Smooth muscle cell (in vitro differentiated cells): ENCODE results near the gene MYO5B. TPM values are rescaled to one million over a fixed set of nuclear protein-coding genes. Genes with fewer than 3 reads are reported as not detected.

Source experiments
- DNase-seq: peaks from one replicate; lab custom pipeline; 2025; ENCODE audit not compliant: unreplicated experiment; lab: John Stamatoyannopoulos, UW
- H2AFZ ChIP-seq: fragments of 200-600 bp; sonication (generic); 2 replicates; pipeline ENCODE4 v1.6.0; 2016; ENCODE audit warnings: antibody characterized with exemption, low read depth, mild to moderate bottlenecking
- H3F3A ChIP-seq: fragments of 200-600 bp; sonication (generic); 2 replicates; pipeline ENCODE4 v1.6.0; 2017; ENCODE audit warnings: antibody characterized with exemption, low read depth
- H3K27ac ChIP-seq: fragments of 200-600 bp; sonication (generic); 2 replicates; pipeline ENCODE4 v1.5.1; 2016; ENCODE audit warnings: low read depth, mild to moderate bottlenecking
- H3K27me3 ChIP-seq: fragments of 200-600 bp; sonication (generic); 2 replicates; pipeline ENCODE4 v1.6.1; 2016; ENCODE audit warnings: low read depth, mild to moderate bottlenecking
- H3K36me3 ChIP-seq: fragments of 200-600 bp; sonication (generic); 2 replicates; pipeline ENCODE4 v1.5.1; 2016; ENCODE audit warnings: low read depth
- H3K4me1 ChIP-seq: fragments of 200-600 bp; sonication (generic); 2 replicates; pipeline ENCODE4 v1.5.1; 2016; ENCODE audit warnings: low read depth
- H3K4me2 ChIP-seq: fragments of 200-600 bp; sonication (generic); 2 replicates; pipeline ENCODE4 v1.6.0; 2016; ENCODE audit warnings: mild to moderate bottlenecking
- H3K4me3 ChIP-seq: fragments of 200-600 bp; sonication (generic); 2 replicates; pipeline ENCODE4 v1.5.1; 2016; ENCODE audit warnings: mild to moderate bottlenecking
- H3K79me2 ChIP-seq: fragments of 200-600 bp; sonication (generic); 2 replicates; pipeline ENCODE4 v1.6.0; 2016; ENCODE audit warnings: low read depth, mild to moderate bottlenecking
- H3K9ac ChIP-seq: fragments of 200-600 bp; sonication (generic); 2 replicates; pipeline ENCODE4 v1.6.0; 2016; ENCODE audit warnings: low read depth
- H3K9me3 ChIP-seq: fragments of 200-600 bp; sonication (generic); replicated peaks from 2 replicates; pipeline ENCODE4 v1.5.1; 2016; ENCODE audit warnings: low read depth
- H4K20me1 ChIP-seq: fragments of 200-600 bp; sonication (generic); 2 replicates; pipeline ENCODE4 v1.6.0; 2016; ENCODE audit warnings: low read depth
- CTCF ChIP-seq: fragments of 200-600 bp; sonication (generic); IDR thresholded peaks from 2 replicates; pipeline ENCODE4 v1.5.1; 2017; ENCODE audit warnings: borderline replicate concordance, mild to moderate bottlenecking, antibody characterized with exemption; ENCODE audit not compliant: insufficient read depth, poor library complexity, severe bottlenecking
- WGBS: methylation state at CpG from one replicate; pipeline ENCODE4 v1.1.7; 2016; ENCODE audit warnings: low lambda C conversion rate; 5-methylcytosine and 5-hydroxymethylcytosine counted together
- polyA plus RNA-seq: library from polyadenylated mRNA; unstranded; fragments of >200 nt; fragmentation: Nextera tagmentation; extraction: Ambion mirVana; gene quantifications from 2 replicates; pipeline ENCODE4 v1.2.1, GENCODE V29; 2016
- total RNA-seq: library from RNA; depleted of rRNA; stranded (reverse); fragments of >200 nt; gene quantifications from 2 replicates; pipeline ENCODE4 v1.2.3, GENCODE V29; 2014

MYO5B gene
- total and polyA plus RNA-seq, 2 experiments from 2014 or later: 1.7 to 25.3 TPM

- no peaks in the 10 kb centered on the region for H3K9me3 ChIP-seq
- H3K4me1 ChIP-seq: peaks cover 23% of the 10 kb centered on the region
- H3F3A ChIP-seq: no peaks in the 10 kb centered on the region
- no peak overlapping the region for H3K4me3 ChIP-seq
- no peak overlapping the region for H3K4me2 ChIP-seq
- H2AFZ ChIP-seq: no peak overlapping the region
- no peaks in the 10 kb centered on the region for H3K36me3 ChIP-seq
- peaks cover 29% of the 10 kb centered on the region for H3K79me2 ChIP-seq
- DNase-seq: no peak
- TF ChIP-seq CTCF: no peak
- no peaks in the 10 kb centered on the region for H3K27me3 ChIP-seq
- H4K20me1 ChIP-seq: peaks cover 4% of the 10 kb centered on the region
- WGBS: 88% methylated on average over 4 of the region's 4 CpGs
- H3K27ac ChIP-seq: no peak overlapping the region
- no peak overlapping the region for H3K9ac ChIP-seq
Measured at GRCh38 chr18:49815927-49816326, 379.0 kb downstream of the MYO5B start.

GRCh38 chr18:49814147-49814499 lies 380.8 kb downstream of the MYO5B start:
- Histone ChIP-seq H3K27ac (peak overlapping the region; percentile 88), H3K4me1 (peaks cover 24% of the 10 kb centered on the region), H3K9ac (peak overlapping the region; percentile 87), H3K36me3 (no peaks in the 10 kb centered on the region), H4K20me1 (peaks cover 4% of the 10 kb centered on the region), H3K4me3 (peak overlapping the region; percentile 83), H3K9me3 (peaks cover 7% of the 10 kb centered on the region), H3K79me2 (peaks cover 47% of the 10 kb centered on the region), H3F3A (no peaks in the 10 kb centered on the region), H3K4me2 (peak overlapping the region; percentile 93), H3K27me3 (no peaks in the 10 kb centered on the region), H2AFZ (peak overlapping the region; percentile 97)
- WGBS: 1% methylated on average over 24 of the region's 24 CpGs
- no peak for DNase-seq
- TF ChIP-seq CTCF: no peak

GRCh38 chr18:49813319-49814146 lies 381.4 kb downstream of the MYO5B start, which contains the start of gene ACAA2:
ACAA2 (minus strand) TSS chr18:49813533; CDS start chr18:49813484, 49 bp downstream.
- DNase-seq: peak; percentile 57
- no peak for TF ChIP-seq CTCF
- no peaks in the 10 kb centered on the region for H3K27me3 ChIP-seq
- H3K27ac ChIP-seq: peak within 1 kb of the TSS; percentile 88
- H3K9ac ChIP-seq: peak within 1 kb of the TSS; percentile 87
- H3K4me1 ChIP-seq: peaks cover 24% of the 10 kb centered on the region
- H3K36me3 ChIP-seq: no peaks in the 10 kb centered on the region
- H2AFZ ChIP-seq: peak within 1 kb of the TSS; percentile 97
- WGBS: under 1% methylated on average over 73 of the region's 74 CpGs
- no peaks in the 10 kb centered on the region for H3F3A ChIP-seq
- H3K9me3 ChIP-seq: peaks cover 11% of the 10 kb centered on the region
- peaks cover 4% of the 10 kb centered on the region for H4K20me1 ChIP-seq
- peak within 1 kb of the TSS; percentile 93 for H3K4me2 ChIP-seq
- peak within 1 kb of the TSS; percentile 83 for H3K4me3 ChIP-seq
- H3K79me2 ChIP-seq: peaks cover 53% of the 10 kb centered on the region

GRCh38 chr18:49813069-49813318 lies 382.0 kb downstream of the MYO5B start:
- H2AFZ ChIP-seq: peak overlapping the region; percentile 97
- TF ChIP-seq CTCF: no peak
- peak overlapping the region; percentile 93 for H3K4me2 ChIP-seq
- no peaks in the 10 kb centered on the region for H3F3A ChIP-seq
- peaks cover 58% of the 10 kb centered on the region for H3K79me2 ChIP-seq
- H3K27ac ChIP-seq: peak overlapping the region; percentile 88
- WGBS: 2% methylated on average over 17 of the region's 17 CpGs
- peaks cover 24% of the 10 kb centered on the region for H3K4me1 ChIP-seq
- H3K36me3 ChIP-seq: no peaks in the 10 kb centered on the region
- H3K9ac ChIP-seq: peak overlapping the region; percentile 87
- H3K9me3 ChIP-seq: peaks cover 11% of the 10 kb centered on the region
- no peaks in the 10 kb centered on the region for H3K27me3 ChIP-seq
- peak overlapping the region; percentile 83 for H3K4me3 ChIP-seq
- H4K20me1 ChIP-seq: peaks cover 4% of the 10 kb centered on the region
- DNase-seq: peak; percentile 35
